SH-SY5Y (cell line): ENCODE data around the gene CARHSP1.

Experiments used
- GATA2 ChIP-seq: IDR thresholded peaks from 2 replicates; pipeline ENCODE4 v1.6.1; 2011; ENCODE audit warnings: mild to moderate bottlenecking, low read depth, low read length
- GATA3 ChIP-seq: IDR thresholded peaks from 2 replicates; pipeline ENCODE4 v1.6.1; 2011; ENCODE audit warnings: low read depth, mild to moderate bottlenecking, low read length, moderate library complexity

DNA sequence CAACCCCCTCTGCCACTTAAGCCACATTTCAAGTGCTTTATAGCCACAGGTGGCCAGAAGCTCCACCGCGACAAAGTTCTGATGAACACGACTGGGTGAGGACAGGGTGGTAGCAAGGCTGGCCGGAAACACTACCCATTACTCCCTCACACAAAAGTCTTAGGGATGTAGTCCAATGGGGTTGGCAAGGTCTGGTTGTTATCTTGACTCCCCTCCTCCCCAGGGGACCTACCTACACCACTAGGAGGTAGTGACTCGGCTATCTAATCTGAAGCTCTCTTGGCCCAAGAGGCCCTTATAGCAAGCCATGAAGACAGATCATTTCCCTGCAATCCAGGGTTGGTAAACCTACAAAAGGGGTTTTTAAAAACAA is 21.7 kb upstream of the CARHSP1 start:
- TF ChIP-seq GATA3: no peak
- no peak for TF ChIP-seq GATA2
